SK-N-SH treated with all-trans-retinoic acid at 6 μM for 48 hours (cell line): Measurements from ENCODE around the gene NUTF2.

Source experiments
- ATAC-seq: fragments of 200-7000 bp; cut with Tn5 transposase; 3 replicates; pipeline ENCODE4 v1.9.1; 2020; ENCODE audit warnings: mild to moderate bottlenecking, moderate library complexity
- ARNTL ChIP-seq: fragments of 450-650 bp; formaldehyde crosslinking; IDR thresholded peaks from 2 replicates; pipeline ENCODE4 v1.5.0; 2020; ENCODE audit warnings: low read depth, mild to moderate bottlenecking, moderate library complexity, borderline replicate concordance
- BACH2 ChIP-seq: fragments of 250-450 bp; sonication (Bioruptor Pico); IDR thresholded peaks from 2 replicates; pipeline ENCODE4 v1.9.0; 2021; ENCODE audit warnings: mild to moderate bottlenecking, borderline replicate concordance
- CSDC2 ChIP-seq: fragments of 250-450 bp; sonication (Bioruptor Pico); IDR thresholded peaks from 2 replicates; pipeline ENCODE4 v1.5.0; 2020; ENCODE audit warnings: mild to moderate bottlenecking, moderate library complexity
- GLIS3 ChIP-seq: fragments of 250-450 bp; sonication (Bioruptor Pico); IDR thresholded peaks from 2 replicates; pipeline ENCODE4 v1.5.0; 2020; ENCODE audit warnings: mild to moderate bottlenecking, moderate library complexity
- ISL1 ChIP-seq: fragments of 250-450 bp; sonication (Bioruptor Pico); IDR thresholded peaks from 2 replicates; pipeline ENCODE4 v2.1.2; 2022; ENCODE audit warnings: mild to moderate bottlenecking, moderate library complexity
- OSR1 ChIP-seq: fragments of 250-450 bp; sonication (Bioruptor Pico); IDR thresholded peaks from 2 replicates; pipeline ENCODE4 v1.8.0; 2022; ENCODE audit warnings: moderate library complexity, mild to moderate bottlenecking, inconsistent platforms
- PATZ1 ChIP-seq: fragments of 250-450 bp; sonication (Bioruptor Pico); IDR thresholded peaks from 2 replicates; pipeline ENCODE4 v1.8.0; 2020; ENCODE audit warnings: mild to moderate bottlenecking, moderate library complexity, borderline replicate concordance
- POU6F1 ChIP-seq: fragments of 250-450 bp; sonication (Bioruptor Pico); IDR thresholded peaks from 2 replicates; pipeline ENCODE4 v1.8.0; 2021; ENCODE audit warnings: low read depth, mild to moderate bottlenecking, moderate library complexity, borderline replicate concordance
- PPARA ChIP-seq: fragments of 250-450 bp; sonication (Bioruptor Pico); IDR thresholded peaks from 2 replicates; pipeline ENCODE4 v1.5.0; 2020; ENCODE audit warnings: mild to moderate bottlenecking, borderline replicate concordance
- TCF4 ChIP-seq: fragments of 250-450 bp; sonication (Bioruptor Pico); IDR thresholded peaks from 2 replicates; pipeline ENCODE4 v1.8.0; 2021; ENCODE audit warnings: mild to moderate bottlenecking, moderate library complexity, borderline replicate concordance
- TOX ChIP-seq: fragments of 250-450 bp; sonication (Bioruptor Pico); IDR thresholded peaks from 2 replicates; pipeline ENCODE4 v1.8.0; 2021; ENCODE audit warnings: mild to moderate bottlenecking, moderate library complexity, borderline replicate concordance
- TSHZ2 ChIP-seq: fragments of 250-450 bp; sonication (Bioruptor Pico); IDR thresholded peaks from 2 replicates; pipeline ENCODE4 v1.5.0; 2020; ENCODE audit warnings: mild to moderate bottlenecking, moderate library complexity
- ZC3H10 ChIP-seq: fragments of 250-450 bp; sonication (Bioruptor Pico); IDR thresholded peaks from 2 replicates; pipeline ENCODE4 v1.5.1; 2021; ENCODE audit warnings: mild to moderate bottlenecking, moderate library complexity
- ZFP3 ChIP-seq: fragments of 250-450 bp; sonication (Bioruptor Pico); IDR thresholded peaks from 2 replicates; pipeline ENCODE4 v1.5.0; 2020; ENCODE audit warnings: mild to moderate bottlenecking, moderate library complexity
- ZNF565 ChIP-seq: fragments of 450-650 bp; formaldehyde crosslinking; conservative IDR thresholded peaks from 2 replicates; pipeline ENCODE4 v1.5.0; 2020; ENCODE audit warnings: low read depth, mild to moderate bottlenecking, moderate library complexity
- ZNF70 ChIP-seq: fragments of 450-650 bp; formaldehyde crosslinking; IDR thresholded peaks from 2 replicates; pipeline ENCODE4 v1.5.0; 2020; ENCODE audit warnings: mild to moderate bottlenecking, moderate library complexity
- ZNF8 ChIP-seq: fragments of 450-650 bp; formaldehyde crosslinking; IDR thresholded peaks from 2 replicates; pipeline ENCODE4 v1.5.0; 2020; ENCODE audit warnings: mild to moderate bottlenecking, moderate library complexity
- TF ChIP-seq, protein P1 (sequence below): fragments of 250-450 bp; sonication (Bioruptor Pico); IDR thresholded peaks from 2 replicates; pipeline ENCODE4 v1.5.1; 2020; ENCODE audit warnings: low read depth, mild to moderate bottlenecking, moderate library complexity
- TF ChIP-seq, protein P2 (sequence below): fragments of 250-450 bp; sonication (Bioruptor Pico); IDR thresholded peaks from 2 replicates; pipeline ENCODE4 v1.5.1; 2021; ENCODE audit warnings: mild to moderate bottlenecking, moderate library complexity

Gene NUTF2

DNA sequence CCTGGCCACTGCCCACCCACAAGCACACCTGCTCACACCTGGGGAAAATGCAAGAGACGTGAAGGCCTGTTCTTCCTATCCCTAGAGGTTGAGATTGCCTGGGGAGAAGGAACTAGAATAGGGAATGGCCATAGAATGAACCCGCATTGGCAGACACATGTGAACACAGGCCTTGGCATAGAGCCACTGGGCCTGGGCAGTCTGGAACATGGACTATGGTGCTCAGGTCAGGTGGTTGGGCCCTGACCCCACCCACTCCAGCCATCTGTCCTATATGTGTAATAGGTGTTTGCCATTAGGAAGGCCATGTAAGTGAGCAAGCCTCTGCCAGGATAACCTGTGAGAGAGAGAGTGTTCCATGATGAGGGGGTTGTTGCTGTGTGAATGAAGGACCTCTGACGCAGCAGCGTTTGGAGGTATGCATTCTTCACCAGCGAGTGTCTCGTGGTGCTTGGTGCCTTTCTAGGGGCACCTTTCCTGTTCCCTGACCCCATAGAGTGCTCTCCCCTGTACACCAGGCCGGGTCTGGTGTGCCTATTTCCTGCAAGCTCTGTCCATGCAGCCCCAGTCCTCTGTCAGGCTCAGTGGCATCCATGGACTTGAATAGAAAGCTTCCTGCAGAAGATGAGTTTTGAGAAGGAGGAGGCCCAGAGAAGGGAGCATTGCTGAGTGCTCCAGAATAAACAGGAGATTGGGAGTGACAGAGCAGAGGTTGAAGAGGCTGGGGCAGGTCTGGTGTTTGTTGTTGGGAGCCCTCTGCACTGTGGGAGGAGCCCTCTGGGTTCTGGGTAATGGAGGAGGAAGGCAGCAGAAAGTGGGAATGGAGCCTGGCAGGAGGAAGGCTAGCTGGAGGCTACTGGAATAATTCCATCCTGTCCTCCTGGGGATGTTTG is 69.3 kb downstream of the NUTF2 start (continued):
- no peak for TF ChIP-seq POU6F1
- TF ChIP-seq TCF4, result no peak
- TF ChIP-seq ISL1 (CRISPR knock-in tag), result no peak
- no peak for TF ChIP-seq ZNF70 (CRISPR knock-in tag)
- no peak for TF ChIP-seq ZNF565
- TF ChIP-seq, protein P1, sequence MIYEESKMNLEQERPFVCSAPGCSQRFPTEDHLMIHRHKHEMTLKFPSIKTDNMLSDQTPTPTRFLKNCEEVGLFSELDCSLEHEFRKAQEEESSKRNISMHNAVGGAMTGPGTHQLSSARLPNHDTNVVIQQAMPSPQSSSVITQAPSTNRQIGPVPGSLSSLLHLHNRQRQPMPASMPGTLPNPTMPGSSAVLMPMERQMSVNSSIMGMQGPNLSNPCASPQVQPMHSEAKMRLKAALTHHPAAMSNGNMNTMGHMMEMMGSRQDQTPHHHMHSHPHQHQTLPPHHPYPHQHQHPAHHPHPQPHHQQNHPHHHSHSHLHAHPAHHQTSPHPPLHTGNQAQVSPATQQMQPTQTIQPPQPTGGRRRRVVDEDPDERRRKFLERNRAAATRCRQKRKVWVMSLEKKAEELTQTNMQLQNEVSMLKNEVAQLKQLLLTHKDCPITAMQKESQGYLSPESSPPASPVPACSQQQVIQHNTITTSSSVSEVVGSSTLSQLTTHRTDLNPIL (CRISPR knock-in tag), result no peak
- TF ChIP-seq GLIS3 (CRISPR knock-in tag), result no peak

- TF ChIP-seq OSR1 (no peak), PPARA (no peak), TOX (CRISPR knock-in tag) (no peak), BACH2 (no peak), ISL1 (CRISPR knock-in tag) (no peak), CSDC2 (CRISPR knock-in tag) (no peak), GLIS3 (CRISPR knock-in tag) (no peak), ARNTL (no peak), ZNF8 (CRISPR knock-in tag) (no peak), POU6F1 (no peak)
- TF ChIP-seq, protein P2, sequence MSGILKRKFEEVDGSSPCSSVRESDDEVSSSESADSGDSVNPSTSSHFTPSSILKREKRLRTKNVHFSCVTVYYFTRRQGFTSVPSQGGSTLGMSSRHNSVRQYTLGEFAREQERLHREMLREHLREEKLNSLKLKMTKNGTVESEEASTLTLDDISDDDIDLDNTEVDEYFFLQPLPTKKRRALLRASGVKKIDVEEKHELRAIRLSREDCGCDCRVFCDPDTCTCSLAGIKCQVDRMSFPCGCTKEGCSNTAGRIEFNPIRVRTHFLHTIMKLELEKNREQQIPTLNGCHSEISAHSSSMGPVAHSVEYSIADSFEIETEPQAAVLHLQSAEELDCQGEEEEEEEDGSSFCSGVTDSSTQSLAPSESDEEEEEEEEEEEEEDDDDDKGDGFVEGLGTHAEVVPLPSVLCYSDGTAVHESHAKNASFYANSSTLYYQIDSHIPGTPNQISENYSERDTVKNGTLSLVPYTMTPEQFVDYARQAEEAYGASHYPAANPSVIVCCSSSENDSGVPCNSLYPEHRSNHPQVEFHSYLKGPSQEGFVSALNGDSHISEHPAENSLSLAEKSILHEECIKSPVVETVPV (CRISPR knock-in tag), result no peak
- TF ChIP-seq, all 23 proteins: peak for 0
- ATAC-seq, result peak; percentile 84
Observed at GRCh38 chr16:67917140-67917851, 70.6 kb downstream of the NUTF2 start.

DNA sequence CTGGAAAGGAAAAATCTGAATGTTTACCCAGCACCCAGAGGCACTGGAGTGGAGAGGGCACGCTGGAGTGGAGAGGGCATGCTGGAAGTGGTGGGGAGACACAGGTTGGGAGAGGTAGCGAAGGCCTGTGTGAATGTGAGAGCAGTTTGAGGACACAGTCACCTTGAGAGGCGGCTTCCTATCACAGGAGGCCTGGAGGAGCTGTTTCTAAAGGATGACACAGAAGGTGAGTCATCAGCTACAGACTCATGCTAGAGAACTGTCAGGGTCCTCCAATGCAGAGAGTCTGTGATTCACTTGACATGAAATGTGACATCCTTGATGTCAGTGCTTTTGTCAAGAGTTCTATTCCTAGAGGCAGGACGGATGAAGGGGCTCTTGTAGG is 71.1 kb downstream of the NUTF2 start:
- ATAC-seq, result peak; percentile 87
- no peak for TF ChIP-seq OSR1
- TF ChIP-seq ZNF70 (CRISPR knock-in tag), result no peak
- no peak for TF ChIP-seq ZC3H10 (CRISPR knock-in tag)
- TF ChIP-seq POU6F1, result no peak
- TF ChIP-seq PPARA, result no peak
- TF ChIP-seq, protein P2 (CRISPR knock-in tag), result no peak
- no peak for TF ChIP-seq PATZ1 (CRISPR knock-in tag)
- TF ChIP-seq ZNF8 (CRISPR knock-in tag), result no peak
- TF ChIP-seq TOX (CRISPR knock-in tag), result no peak
- TF ChIP-seq TSHZ2, result no peak
- TF ChIP-seq ZFP3, result no peak
